Measurements from ENCODE around the gene FBXL16.
"Not testable (repeated sequence)": the region's sequence is repeated elsewhere in the genome, so short reads cannot be mapped to it uniquely, and the experiment has no call there.

Gene FBXL16

DNA sequence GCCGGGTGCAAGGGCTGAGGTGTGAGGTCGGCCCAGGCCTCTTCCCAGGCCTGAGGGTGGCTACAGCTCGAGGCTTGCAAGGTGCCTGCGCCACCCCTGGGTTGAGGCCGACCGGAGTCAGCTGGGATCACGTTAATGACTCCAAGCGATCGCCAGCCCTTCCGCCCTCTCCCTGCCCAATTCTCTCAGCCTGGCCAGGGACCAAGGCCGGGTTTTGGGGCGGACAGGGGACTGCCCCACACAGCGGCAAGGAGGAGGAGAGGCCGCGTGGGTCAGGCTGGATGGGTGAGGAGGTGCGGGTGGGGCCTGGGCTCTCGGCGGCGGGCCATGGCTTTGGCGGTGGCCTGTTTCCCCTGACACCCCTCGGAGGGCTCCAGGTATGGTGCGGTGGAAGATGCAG lies 12.2 kb downstream of the FBXL16 start:
- Histone ChIP-seq H3K4me2 (ENCODE audit: insufficient read depth, low read length, poor library complexity, severe bottlenecking) (no peak overlapping the region), H2BK15ac (ENCODE audit: low read length) (peak overlapping the region; percentile 87), H3K4ac (ENCODE audit: low read length) (no peak overlapping the region), H3K23ac (ENCODE audit: low read depth, low read length, poor library complexity) (peak overlapping the region; percentile 73), H2BK12ac (ENCODE audit: low read length) (peak overlapping the region; percentile 41), H3K4me3 (ENCODE audit: low read length in 2 of 2) (no peak overlapping the region), H3K18ac (ENCODE audit: low read length) (peak overlapping the region; percentile 64), H3K79me1 (ENCODE audit: low read depth, low read length) (peaks cover 11% of the 10 kb centered on the region), H3K9ac (ENCODE audit: low read depth, low read length, poor library complexity) (no peak overlapping the region), H2BK5ac (ENCODE audit: low read length) (peak overlapping the region; percentile 3), H4K91ac (ENCODE audit: low read depth, low read length, poor library complexity) (no peak overlapping the region), H3K36me3 (replicated peaks in 1 of 2; ENCODE audit: control insufficient read depth in 2 of 2, insufficient read depth in 2 of 2, low read length in 2 of 2) (no peaks in the 10 kb centered on the region), H3K4me1 (ENCODE audit: control insufficient read depth in 2 of 2, insufficient read depth in 1 of 2, low read depth in 1 of 2, low read length in 2 of 2) (peaks cover 4 to 13% of the 10 kb centered on the region in 2 donors), H3K27me3 (ENCODE audit: control insufficient read depth in 3 of 3, insufficient read depth in 3 of 3, low read depth in 1 of 3, low read length in 3 of 3) (peaks cover 10 to 60% (median 28%) of the 10 kb centered on the region in 3 experiments), H3K9me3 (replicated peaks in 1 of 2; ENCODE audit: control insufficient read depth in 2 of 2, insufficient read depth in 1 of 2, low read depth in 1 of 2, low read length in 2 of 2) (peaks cover 0 to 6% of the 10 kb centered on the region in 2 donors), H2AFZ (ENCODE audit: low read length) (no peak overlapping the region), H3K14ac (ENCODE audit: low read length) (no peak overlapping the region), H2AK5ac (ENCODE audit: low read depth, low read length) (peak overlapping the region; percentile 56), H3K27ac (replicated peaks; ENCODE audit: low read length) (no peak overlapping the region), H4K8ac (ENCODE audit: low read depth, low read length) (no peak overlapping the region), H2BK120ac (ENCODE audit: low read depth, low read length) (no peak overlapping the region)
- DNase-seq (ENCODE audit: low spot score): no peak
- whole genome bisulfite sequencing, 2 donors (ENCODE audit: extremely low coverage in 2 of 2, insufficient read length in 2 of 2, insufficient replicate concordance in 1 of 2): no CpG with 5 or more reads among the region's 22 CpGs

GRCh38 chr16:692356-693108 lies 13.1 kb downstream of the FBXL16 start:
- Histone ChIP-seq H3K9ac (ENCODE audit: low read depth, low read length, poor library complexity) (no peak overlapping the region), H3K23ac (ENCODE audit: low read depth, low read length, poor library complexity) (no peak overlapping the region), H3K14ac (ENCODE audit: low read length) (no peak overlapping the region), H3K4me1 (ENCODE audit: control insufficient read depth in 2 of 2, insufficient read depth in 1 of 2, low read depth in 1 of 2, low read length in 2 of 2) (peaks cover 4 to 13% of the 10 kb centered on the region in 2 donors), H3K27me3 (ENCODE audit: control insufficient read depth in 3 of 3, insufficient read depth in 3 of 3, low read depth in 1 of 3, low read length in 3 of 3) (peaks cover 10 to 57% (median 28%) of the 10 kb centered on the region in 3 experiments), H3K4me2 (ENCODE audit: insufficient read depth, low read length, poor library complexity, severe bottlenecking) (no peak overlapping the region), H2BK12ac (ENCODE audit: low read length) (no peak overlapping the region), H3K9me3 (replicated peaks in 1 of 2; ENCODE audit: control insufficient read depth in 2 of 2, insufficient read depth in 1 of 2, low read depth in 1 of 2, low read length in 2 of 2) (peaks cover 0 to 6% of the 10 kb centered on the region in 2 donors), H2BK15ac (ENCODE audit: low read length) (no peak overlapping the region), H2AFZ (ENCODE audit: low read length) (no peak overlapping the region), H3K27ac (replicated peaks; ENCODE audit: low read length) (no peak overlapping the region), H2BK5ac (ENCODE audit: low read length) (no peak overlapping the region), H4K91ac (ENCODE audit: low read depth, low read length, poor library complexity) (no peak overlapping the region), H3K4ac (ENCODE audit: low read length) (no peak overlapping the region), H2AK5ac (ENCODE audit: low read depth, low read length) (peak overlapping the region; percentile 56), H3K4me3 (ENCODE audit: low read length in 2 of 2) (no peak overlapping the region), H4K8ac (ENCODE audit: low read depth, low read length) (no peak overlapping the region), H3K79me1 (ENCODE audit: low read depth, low read length) (peaks cover 15% of the 10 kb centered on the region), H3K18ac (ENCODE audit: low read length) (no peak overlapping the region), H3K36me3 (replicated peaks in 1 of 2; ENCODE audit: control insufficient read depth in 2 of 2, insufficient read depth in 2 of 2, low read length in 2 of 2) (peaks cover 4 to 6% of the 10 kb centered on the region in 2 donors), H2BK120ac (ENCODE audit: low read depth, low read length) (no peak overlapping the region)
- WGBS, 2 donors (ENCODE audit: extremely low coverage in 2 of 2, insufficient read length in 2 of 2, insufficient replicate concordance in 1 of 2): no CpG with 5 or more reads among the region's 10 CpGs
- no peak for DNase-seq (ENCODE audit: low spot score)

GRCh38 chr16:691242-691641 lies 14.4 kb downstream of the FBXL16 start:
- not testable (repeated sequence) for DNase-seq (ENCODE audit: low spot score); H2BK15ac ChIP-seq (ENCODE audit: low read length); H3K4me2 ChIP-seq (ENCODE audit: insufficient read depth, low read length, poor library complexity, severe bottlenecking); H3K9me3 ChIP-seq (replicated peaks in 1 of 2; ENCODE audit: control insufficient read depth in 2 of 2, insufficient read depth in 1 of 2, low read depth in 1 of 2, low read length in 2 of 2); H2BK5ac ChIP-seq (ENCODE audit: low read length); H3K9ac ChIP-seq (ENCODE audit: low read depth, low read length, poor library complexity); H2AFZ ChIP-seq (ENCODE audit: low read length); H4K91ac ChIP-seq (ENCODE audit: low read depth, low read length, poor library complexity); H2BK120ac ChIP-seq (ENCODE audit: low read depth, low read length); H3K4ac ChIP-seq (ENCODE audit: low read length); H3K18ac ChIP-seq (ENCODE audit: low read length); H3K14ac ChIP-seq (ENCODE audit: low read length); H3K23ac ChIP-seq (ENCODE audit: low read depth, low read length, poor library complexity); H3K27ac ChIP-seq (replicated peaks; ENCODE audit: low read length); H4K8ac ChIP-seq (ENCODE audit: low read depth, low read length)
- peaks cover 4 to 13% of the 10 kb centered on the region in 2 donors for H3K4me1 ChIP-seq (ENCODE audit: control insufficient read depth in 2 of 2, insufficient read depth in 1 of 2, low read depth in 1 of 2, low read length in 2 of 2)
- peak overlapping the region in 1 of 2 donors; percentile 62 for H3K4me3 ChIP-seq (ENCODE audit: low read length in 2 of 2)
- peak overlapping the region; percentile 53 for H2AK5ac ChIP-seq (ENCODE audit: low read depth, low read length)
- H3K79me1 ChIP-seq (ENCODE audit: low read depth, low read length): peaks cover 15% of the 10 kb centered on the region
- H3K27me3 ChIP-seq (ENCODE audit: control insufficient read depth in 3 of 3, insufficient read depth in 3 of 3, low read depth in 1 of 3, low read length in 3 of 3): peaks cover 10 to 47% (median 28%) of the 10 kb centered on the region in 3 experiments
- H2BK12ac ChIP-seq (ENCODE audit: low read length): peak overlapping the region; percentile 0
- WGBS, 2 donors (ENCODE audit: extremely low coverage in 2 of 2, insufficient read length in 2 of 2, insufficient replicate concordance in 1 of 2): no CpG with 5 or more reads among the region's 16 CpGs
- H3K36me3 ChIP-seq (replicated peaks in 1 of 2; ENCODE audit: control insufficient read depth in 2 of 2, insufficient read depth in 2 of 2, low read length in 2 of 2): peaks cover 13 to 19% of the 10 kb centered on the region in 2 donors

DNA sequence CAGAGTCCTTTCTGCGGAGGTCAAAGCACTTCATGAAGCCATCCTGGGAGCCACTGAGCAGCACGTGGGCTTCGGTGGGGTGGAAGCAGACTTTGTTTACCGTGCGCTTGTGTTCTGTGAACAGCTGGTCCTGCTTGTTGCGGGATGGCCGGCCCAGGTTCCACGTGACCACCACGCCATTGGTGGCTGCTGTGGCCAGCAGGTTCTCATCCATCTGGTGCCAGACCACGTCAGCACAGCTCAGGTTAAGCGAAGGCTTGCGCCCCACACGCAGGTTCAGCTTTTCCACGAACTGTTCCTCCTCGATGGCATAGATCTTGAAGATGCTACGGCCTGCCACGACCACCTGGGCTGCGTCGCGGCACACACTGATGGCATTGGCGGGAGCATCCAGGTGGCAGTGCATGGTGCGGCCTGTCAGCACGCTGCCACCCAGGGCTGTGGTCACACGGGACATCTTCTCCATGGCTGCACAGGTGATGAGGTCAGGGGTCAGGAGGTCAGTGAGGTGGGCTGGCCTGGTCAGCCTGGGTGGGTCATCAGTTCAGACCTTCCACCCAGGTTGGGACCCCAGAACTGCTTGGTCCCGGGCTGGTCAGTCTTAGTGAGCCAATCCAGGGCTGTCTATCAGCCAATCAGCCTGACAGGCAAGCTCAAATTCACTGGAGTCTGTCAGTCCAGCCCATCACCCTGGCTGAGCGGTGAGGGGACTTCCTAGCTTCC lies 16.3 kb downstream of the FBXL16 start:
- H4K91ac ChIP-seq (ENCODE audit: low read depth, low read length, poor library complexity): no peak overlapping the region
- peaks cover 0 to 2% of the 10 kb centered on the region in 2 donors for H3K9me3 ChIP-seq (replicated peaks in 1 of 2; ENCODE audit: control insufficient read depth in 2 of 2, insufficient read depth in 1 of 2, low read depth in 1 of 2, low read length in 2 of 2)
- no peak overlapping the region for H3K14ac ChIP-seq (ENCODE audit: low read length)
- H2AK5ac ChIP-seq (ENCODE audit: low read depth, low read length): peak overlapping the region; percentile 33
- H2BK5ac ChIP-seq (ENCODE audit: low read length): no peak overlapping the region
- H3K4me1 ChIP-seq (ENCODE audit: control insufficient read depth in 2 of 2, insufficient read depth in 1 of 2, low read depth in 1 of 2, low read length in 2 of 2): peaks cover 4 to 9% of the 10 kb centered on the region in 2 donors
- H2AFZ ChIP-seq (ENCODE audit: low read length): peak overlapping the region; percentile 92
- peaks cover 17% of the 10 kb centered on the region for H3K79me1 ChIP-seq (ENCODE audit: low read depth, low read length)
- no peak overlapping the region for H2BK120ac ChIP-seq (ENCODE audit: low read depth, low read length)
- H3K36me3 ChIP-seq (replicated peaks in 1 of 2; ENCODE audit: control insufficient read depth in 2 of 2, insufficient read depth in 2 of 2, low read length in 2 of 2): peaks cover 21 to 37% of the 10 kb centered on the region in 2 donors
- DNase-seq (ENCODE audit: low spot score): no peak
- no peak overlapping the region for H3K4ac ChIP-seq (ENCODE audit: low read length)
- H3K18ac ChIP-seq (ENCODE audit: low read length): no peak overlapping the region
- peak overlapping the region; percentile 78 for H3K9ac ChIP-seq (ENCODE audit: low read depth, low read length, poor library complexity)
- H3K27ac ChIP-seq (replicated peaks; ENCODE audit: low read length): no peak overlapping the region
- peak overlapping the region; percentile 83 for H4K8ac ChIP-seq (ENCODE audit: low read depth, low read length)
- peak overlapping the region; percentile 78 to 89 for H3K4me3 ChIP-seq (ENCODE audit: low read length in 2 of 2)
- H2BK15ac ChIP-seq (ENCODE audit: low read length): no peak overlapping the region
- H3K4me2 ChIP-seq (ENCODE audit: insufficient read depth, low read length, poor library complexity, severe bottlenecking): peak overlapping the region; percentile 82
- WGBS, 2 donors (ENCODE audit: extremely low coverage in 2 of 2, insufficient read length in 2 of 2, insufficient replicate concordance in 1 of 2): no CpG with 5 or more reads among the region's 26 CpGs
- peak overlapping the region; percentile 26 for H3K23ac ChIP-seq (ENCODE audit: low read depth, low read length, poor library complexity)
- H3K27me3 ChIP-seq (ENCODE audit: control insufficient read depth in 3 of 3, insufficient read depth in 3 of 3, low read depth in 1 of 3, low read length in 3 of 3): peaks cover 4 to 27% (median 14%) of the 10 kb centered on the region in 3 experiments
- no peak overlapping the region for H2BK12ac ChIP-seq (ENCODE audit: low read length)
